CD14-positive monocyte (primary cell): ENCODE results near the gene DGKE. TPM values are rescaled to one million over a fixed set of nuclear protein-coding genes. Genes with fewer than 3 reads are reported as not detected.

Experiments used
- DNase-seq, 3 donors: peaks; one replicate each; pipeline ENCODE4 v3.0.0-alpha.2; 2011 to 2022
- H2AFZ ChIP-seq: 2 replicates; pipeline ENCODE4 v1.6.0; 2012; ENCODE audit warnings: mild to moderate bottlenecking, low read depth, low read length, inconsistent platforms; ENCODE audit not compliant: insufficient read depth, poor library complexity, severe bottlenecking
- H3K27ac ChIP-seq, 2 donors: 1 replicate in 1 of 2; 2 replicates in 1 of 2; pipeline ENCODE4 v1.5.1; 2012 to 2013; ENCODE audit warnings: low read length in 2 of 2, control low read depth in 1 of 2, inconsistent platforms in 1 of 2, low read depth in 1 of 2, mild to moderate bottlenecking in 1 of 2
- H3K27me3 ChIP-seq, 2 donors: one replicate each; pipeline versions ENCODE4 v1.6.0 to v1.6.1; 2011 to 2013; ENCODE audit warnings: low read length in 2 of 2; ENCODE audit not compliant: control insufficient read depth in 2 of 2, insufficient read depth in 2 of 2
- H3K36me3 ChIP-seq, 2 donors: replicated peaks in 1 of 2; 1 replicate in 1 of 2; 2 replicates in 1 of 2; pipeline versions ENCODE4 v1.5.1 to v1.6.1; 2012 to 2013; ENCODE audit warnings: low read length in 2 of 2, control low read depth in 1 of 2, inconsistent platforms in 1 of 2, mild to moderate bottlenecking in 1 of 2; ENCODE audit not compliant: insufficient read depth in 2 of 2, control insufficient read depth in 1 of 2
- H3K4me1 ChIP-seq, 2 donors: 1 replicate in 1 of 2; 2 replicates in 1 of 2; pipeline versions ENCODE4 v1.5.1 to v1.6.1; 2012 to 2013; ENCODE audit warnings: low read length in 2 of 2, control low read depth in 1 of 2, inconsistent platforms in 1 of 2, mild to moderate bottlenecking in 1 of 2, moderate library complexity in 1 of 2; ENCODE audit not compliant: insufficient read depth in 2 of 2, control insufficient read depth in 1 of 2
- H3K4me2 ChIP-seq: replicated peaks from 2 replicates; pipeline ENCODE3; 2012; ENCODE audit warnings: low read length, moderate library complexity, mild to moderate bottlenecking; ENCODE audit not compliant: poor library complexity, severe bottlenecking; ENCODE audit errors: extremely low read depth
- H3K4me3 ChIP-seq, 3 experiments: fragments of 200-600 bp in 1 of 3; sonication (generic) in 1 of 3; replicated peaks in 1 of 3; 1 replicate in 2 of 3; 2 replicates in 1 of 3; pipeline ENCODE4 v1.5.1; 2011 to 2013; ENCODE audit warnings: low read length in 3 of 3, mild to moderate bottlenecking in 3 of 3, control low read depth in 2 of 3, low read depth in 2 of 3, inconsistent platforms in 1 of 3, moderate library complexity in 1 of 3
- H3K79me2 ChIP-seq: 2 replicates; pipeline ENCODE4 v1.6.0; 2012; ENCODE audit warnings: mild to moderate bottlenecking, control low read depth, inconsistent platforms, low read length, moderate library complexity; ENCODE audit not compliant: insufficient read depth
- H3K9ac ChIP-seq: 2 replicates; pipeline ENCODE4 v1.6.0; 2017; ENCODE audit warnings: low read length, mild to moderate bottlenecking; ENCODE audit not compliant: insufficient read depth, poor library complexity, severe bottlenecking
- H3K9me3 ChIP-seq, 2 donors: replicated peaks in 1 of 2; 1 replicate in 1 of 2; 2 replicates in 1 of 2; pipeline versions ENCODE4 v1.5.1 to v1.6.1; 2012 to 2013; ENCODE audit warnings: low read length in 2 of 2, control low read depth in 1 of 2; ENCODE audit not compliant: control insufficient read depth in 1 of 2, insufficient read depth in 1 of 2
- H4K20me1 ChIP-seq: 2 replicates; pipeline ENCODE4 v1.6.0; 2012; ENCODE audit warnings: mild to moderate bottlenecking, low read length, control low read depth, moderate library complexity; ENCODE audit not compliant: insufficient read depth
- H3K27ac Mint-ChIP-seq, 7 donors: one replicate each; pipeline ENCODE4 v1.8.0; 2020; ENCODE audit warnings: mild to moderate bottlenecking in 7 of 7, mixed read lengths in 7 of 7, moderate library complexity in 6 of 7, inconsistent platforms in 2 of 7
- H3K27me3 Mint-ChIP-seq, 3 donors: one replicate each; pipeline ENCODE4 v1.8.0; 2021 to 2022; ENCODE audit warnings: low read depth in 3 of 3, mild to moderate bottlenecking in 3 of 3, mixed read lengths in 3 of 3, moderate library complexity in 3 of 3, inconsistent platforms in 1 of 3
- H3K36me3 Mint-ChIP-seq, 2 donors: one replicate each; pipeline ENCODE4 v1.8.0; 2020; ENCODE audit warnings: mixed read lengths in 2 of 2, inconsistent platforms in 1 of 2, mild to moderate bottlenecking in 1 of 2
- H3K4me1 Mint-ChIP-seq: one replicate; pipeline ENCODE4 v1.8.0; 2020; ENCODE audit warnings: mild to moderate bottlenecking, mixed read lengths
- H3K4me3 Mint-ChIP-seq, 2 donors: one replicate each; pipeline ENCODE4 v1.8.0; 2020; ENCODE audit warnings: mild to moderate bottlenecking in 2 of 2, mixed read lengths in 2 of 2, moderate library complexity in 1 of 2
- H3K9me3 Mint-ChIP-seq, 7 donors: one replicate each; pipeline ENCODE4 v1.8.0; 2020 to 2022; ENCODE audit warnings: mixed read lengths in 7 of 7, mild to moderate bottlenecking in 6 of 7, moderate library complexity in 6 of 7, inconsistent platforms in 2 of 7
- WGBS: methylation state at CpG from one replicate; pipeline ENCODE4 v1.1.5; 2013; ENCODE audit warnings: missing lambda C conversion rate; ENCODE audit not compliant: insufficient coverage; 5-methylcytosine and 5-hydroxymethylcytosine counted together
- intact Hi-C, 2 donors: fragments of 100-400 bp; cut with micrococcal nuclease; formaldehyde crosslinking; loops; one replicate each; pipeline versions ENCODE4 v1.15.0 to v1.15.1; 2023
- polyA plus RNA-seq, 3 donors: library from polyadenylated mRNA; depleted of rRNA in 1 of 3; unstranded in 2 of 3; stranded (reverse) in 1 of 3; fragments of 300-500 nt in 2 of 3; fragments of >200 nt in 1 of 3; fragmentation: Illumina TruSeq in 2 of 3; gene quantifications; 1 replicate in 2 of 3; 2 replicates in 1 of 3; pipeline ENCODE4 v1.2.3, GENCODE V29; 2012 to 2021
- TF ChIP-seq, protein P1 (sequence below): fragments of 200-600 bp; IDR thresholded peaks from one replicate; pipeline ENCODE4 v1.8.0; 2022; ENCODE audit warnings: antibody characterized with exemption, mild to moderate bottlenecking

The DGKE gene
- polyA plus RNA-seq, 3 donors, result 1.1 to 3.0 (median 1.5) TPM

DNA sequence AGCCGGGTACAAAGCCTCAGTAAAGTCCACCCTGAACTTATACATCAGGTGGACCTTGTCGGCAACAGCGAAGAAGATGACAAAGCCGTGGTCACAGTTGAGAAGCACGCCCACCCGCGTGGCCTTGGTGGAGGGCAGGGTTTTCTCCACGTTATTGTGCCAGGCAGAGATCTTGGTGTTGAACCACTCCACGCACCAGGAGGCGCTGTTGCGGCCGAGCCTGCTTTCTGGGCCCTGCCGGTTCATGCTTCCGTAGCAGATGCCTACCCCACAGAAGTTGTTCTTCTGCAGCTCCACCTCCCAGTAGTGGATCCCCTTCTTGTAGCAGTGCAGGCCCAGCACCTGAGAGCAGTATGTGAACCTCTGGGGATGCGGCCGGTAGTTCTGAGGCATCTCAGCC lies 57.8 kb downstream of the DGKE start:
- Mint-ChIP-seq H3K27ac (no peak overlapping the region), H3K27me3 (no peaks in the 10 kb centered on the region)
- 93% methylated on average over 16 of the region's 16 CpGs for WGBS

GRCh38 chr17:56892333-56892732 lies 58.4 kb downstream of the DGKE start:
- Mint-ChIP-seq H3K27ac (peak overlapping the region in 2 of 7 donors; percentile 26 to 38), H3K9me3 (peaks cover 12 to 35% (median 25%) of the 10 kb centered on the region in 7 donors), H3K4me3 (no peak overlapping the region), H3K27me3 (peaks cover 0 to under 1% (median 0%) of the 10 kb centered on the region in 3 donors), H3K4me1 (peaks cover under 1% of the 10 kb centered on the region), H3K36me3 (peaks cover 95 to 100% of the 10 kb centered on the region in 2 donors)
- no peak overlapping the region for H3K4me2 ChIP-seq
- peaks cover 23 to 27% of the 10 kb centered on the region in 2 donors for H3K9me3 ChIP-seq
- intact Hi-C loops, result loop anchor here in 1 of 2 donors (5.0 kb wide), 1 partner anchor 50 kb away; no protein-coding TSS in a partner anchor
- H3K27me3 ChIP-seq, result no peaks in the 10 kb centered on the region
- peaks cover 99% of the 10 kb centered on the region for H4K20me1 ChIP-seq
- no peaks in the 10 kb centered on the region for H3K4me1 ChIP-seq
- H3K79me2 ChIP-seq, result peaks cover 31% of the 10 kb centered on the region
- peaks cover 91 to 100% of the 10 kb centered on the region in 2 donors for H3K36me3 ChIP-seq
- H2AFZ ChIP-seq, result no peak overlapping the region
- DNase-seq, result no peak
- no peak overlapping the region for H3K27ac ChIP-seq
- no peak overlapping the region for H3K4me3 ChIP-seq
- no peak overlapping the region for H3K9ac ChIP-seq
- TF ChIP-seq, protein P1, sequence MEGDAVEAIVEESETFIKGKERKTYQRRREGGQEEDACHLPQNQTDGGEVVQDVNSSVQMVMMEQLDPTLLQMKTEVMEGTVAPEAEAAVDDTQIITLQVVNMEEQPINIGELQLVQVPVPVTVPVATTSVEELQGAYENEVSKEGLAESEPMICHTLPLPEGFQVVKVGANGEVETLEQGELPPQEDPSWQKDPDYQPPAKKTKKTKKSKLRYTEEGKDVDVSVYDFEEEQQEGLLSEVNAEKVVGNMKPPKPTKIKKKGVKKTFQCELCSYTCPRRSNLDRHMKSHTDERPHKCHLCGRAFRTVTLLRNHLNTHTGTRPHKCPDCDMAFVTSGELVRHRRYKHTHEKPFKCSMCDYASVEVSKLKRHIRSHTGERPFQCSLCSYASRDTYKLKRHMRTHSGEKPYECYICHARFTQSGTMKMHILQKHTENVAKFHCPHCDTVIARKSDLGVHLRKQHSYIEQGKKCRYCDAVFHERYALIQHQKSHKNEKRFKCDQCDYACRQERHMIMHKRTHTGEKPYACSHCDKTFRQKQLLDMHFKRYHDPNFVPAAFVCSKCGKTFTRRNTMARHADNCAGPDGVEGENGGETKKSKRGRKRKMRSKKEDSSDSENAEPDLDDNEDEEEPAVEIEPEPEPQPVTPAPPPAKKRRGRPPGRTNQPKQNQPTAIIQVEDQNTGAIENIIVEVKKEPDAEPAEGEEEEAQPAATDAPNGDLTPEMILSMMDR, result no peak
- 100% methylated on average over 1 of the region's 1 CpG for WGBS

More for the DNA sequence above, 57.8 kb downstream of the DGKE start:
- no peak overlapping the region for H3K4me2 ChIP-seq
- no peak overlapping the region for H3K4me3 ChIP-seq
- peaks cover 23 to 27% of the 10 kb centered on the region in 2 donors for H3K9me3 ChIP-seq
- DNase-seq, result peak in 1 of 3 donors; percentile 40
- H3K36me3 Mint-ChIP-seq, result peaks cover 95 to 100% of the 10 kb centered on the region in 2 donors
- peaks cover 12 to 35% (median 25%) of the 10 kb centered on the region in 7 donors for H3K9me3 Mint-ChIP-seq
- H3K27me3 ChIP-seq, result no peaks in the 10 kb centered on the region
- intact Hi-C loops, result loop anchor here in 1 of 2 donors (5.0 kb wide), 1 partner anchor 51 kb away; no protein-coding TSS in a partner anchor
- H3K4me1 ChIP-seq, result no peaks in the 10 kb centered on the region
- no peak overlapping the region for H2AFZ ChIP-seq
- H3K79me2 ChIP-seq, result peaks cover 27% of the 10 kb centered on the region
- TF ChIP-seq, protein P1, result peak; percentile 71
- peaks cover 99% of the 10 kb centered on the region for H4K20me1 ChIP-seq
- H3K36me3 ChIP-seq, result peaks cover 85 to 100% of the 10 kb centered on the region in 2 donors
- H3K4me3 Mint-ChIP-seq, result no peak overlapping the region
- H3K9ac ChIP-seq, result no peak overlapping the region
- H3K27ac ChIP-seq, result no peak overlapping the region
- peaks cover 4% of the 10 kb centered on the region for H3K4me1 Mint-ChIP-seq
